Activated CD4-positive, alpha-beta T cell treated with anti-CD3 and anti-CD28 coated beads, Interleukin-2, amount 10 ng/mL, durations not matched to agents 7 days and 5 days (primary cell): ENCODE results near the gene MS4A14. TPM values are rescaled to one million over a fixed set of nuclear protein-coding genes. Genes with fewer than 3 reads are reported as not detected.
"Not testable (repeated sequence)": the region's sequence is repeated elsewhere in the genome, so short reads cannot be mapped to it uniquely, and the experiment has no call there.

ENCODE experiments used
- CTCF ChIA-PET: fragments of 350-600 bp; sonication (Branson Sonifier 250); formaldehyde crosslinking; loops from one replicate; lab custom pipeline; 2021; ENCODE audit warnings: antibody characterized with exemption; lab: Charles Lee
- POLR2A ChIA-PET: fragments of 350-600 bp; sonication (Branson Sonifier 250); formaldehyde crosslinking; loops from one replicate; lab custom pipeline; 2021; ENCODE audit warnings: antibody characterized with exemption; lab: Charles Lee
- DNase-seq: peaks from one replicate; pipeline ENCODE4 v3.0.0-alpha.2; 2020
- H3K27ac Mint-ChIP-seq: one replicate; pipeline ENCODE4 v1.8.0; 2021; ENCODE audit warnings: mild to moderate bottlenecking, moderate library complexity, mixed read lengths
- H3K27me3 Mint-ChIP-seq: one replicate; pipeline ENCODE4 v1.8.0; 2021; ENCODE audit warnings: mixed read lengths
- H3K36me3 Mint-ChIP-seq: one replicate; pipeline ENCODE4 v1.8.0; 2021; ENCODE audit warnings: low read depth, mixed read lengths
- H3K4me1 Mint-ChIP-seq: one replicate; pipeline ENCODE4 v1.8.0; 2021; ENCODE audit warnings: mixed read lengths
- H3K4me3 Mint-ChIP-seq: one replicate; pipeline ENCODE4 v1.8.0; 2021; ENCODE audit warnings: mild to moderate bottlenecking, moderate library complexity, mixed read lengths
- H3K9me3 Mint-ChIP-seq: one replicate; pipeline ENCODE4 v1.8.0; 2021; ENCODE audit warnings: mixed read lengths
- total RNA-seq, 2 experiments: library from RNA; stranded (reverse); gene quantifications; one replicate each; pipeline ENCODE4 v1.2.3, GENCODE V29; 2021

MS4A14 gene
- total RNA-seq, 2 experiments from 2014 or later = not detected

GRCh38 chr11:60396799-60397198, 540 bp downstream of the MS4A14 start:
- DNase-seq = no peak
- ChIA-PET CTCF (no interaction called here), POLR2A (no interaction called here)
- Mint-ChIP-seq H3K27me3 (peaks cover 5% of the 10 kb centered on the region), H3K27ac (no peak overlapping the region), H3K4me1 (no peaks in the 10 kb centered on the region), H3K4me3 (no peak overlapping the region), H3K9me3 (no peaks in the 10 kb centered on the region), H3K36me3 (no peaks in the 10 kb centered on the region)

- H3K4me1 Mint-ChIP-seq = no peaks in the 10 kb centered on the region
These were observed 23.8 kb downstream of the MS4A14 start for GRCh38 chr11:60420015-60420414.

GRCh38 chr11:60422609-60423008, 26.4 kb downstream of the MS4A14 start:
- no peaks in the 10 kb centered on the region for H3K9me3 Mint-ChIP-seq
- POLR2A ChIA-PET = no interaction called here
- H3K27ac Mint-ChIP-seq = no peak overlapping the region
- DNase-seq = no peak
- CTCF ChIA-PET = no interaction called here
- H3K4me1 Mint-ChIP-seq = no peaks in the 10 kb centered on the region
- H3K4me3 Mint-ChIP-seq = no peak overlapping the region
- H3K36me3 Mint-ChIP-seq = no peaks in the 10 kb centered on the region
- peaks cover 11% of the 10 kb centered on the region for H3K27me3 Mint-ChIP-seq

More at GRCh38 chr11:60420015-60420414, 23.8 kb downstream of the MS4A14 start:
- ChIA-PET POLR2A (no interaction called here), CTCF (interaction anchor here (0.6 to 1.2 kb wide), 2 partner anchors 169 to 835 kb away, joined by 3 to 4 read pairs; no protein-coding TSS in a partner anchor)
- no peak for DNase-seq
- no peak overlapping the region for H3K27ac Mint-ChIP-seq
- no peaks in the 10 kb centered on the region for H3K9me3 Mint-ChIP-seq
- H3K4me3 Mint-ChIP-seq = no peak overlapping the region
- H3K27me3 Mint-ChIP-seq = peaks cover 19% of the 10 kb centered on the region
- no peaks in the 10 kb centered on the region for H3K36me3 Mint-ChIP-seq

- DNase-seq = no peak
- ChIA-PET POLR2A (no interaction called here), CTCF (no interaction called here)
- no peaks in the 10 kb centered on the region for H3K36me3 Mint-ChIP-seq
- no peak overlapping the region for H3K4me3 Mint-ChIP-seq
- no peaks in the 10 kb centered on the region for H3K9me3 Mint-ChIP-seq
- H3K27ac Mint-ChIP-seq = no peak overlapping the region
- H3K27me3 Mint-ChIP-seq = peaks cover 20% of the 10 kb centered on the region
- no peaks in the 10 kb centered on the region for H3K4me1 Mint-ChIP-seq
These were observed 32.3 kb downstream of the MS4A14 start for GRCh38 chr11:60428517-60428916.

- POLR2A ChIA-PET = no interaction called here
- H3K27me3 Mint-ChIP-seq = peaks cover 23% of the 10 kb centered on the region
- no peaks in the 10 kb centered on the region for H3K9me3 Mint-ChIP-seq
These were observed 33.0 kb downstream of the MS4A14 start, which contains the start of gene MS4A5 for GRCh38 chr11:60429272-60429671. TSS of gene MS4A5 (plus strand) at chr11:60429572. CDS start at chr11:60429675, 103 bp downstream.

GRCh38 chr11:60431251-60431650, 35.0 kb downstream of the MS4A14 start:
- Mint-ChIP-seq H3K36me3 (no peaks in the 10 kb centered on the region), H3K9me3 (no peaks in the 10 kb centered on the region), H3K4me1 (no peaks in the 10 kb centered on the region), H3K4me3 (no peak overlapping the region), H3K27ac (no peak overlapping the region), H3K27me3 (peaks cover 23% of the 10 kb centered on the region)
- DNase-seq = no peak
- ChIA-PET CTCF (no interaction called here), POLR2A (no interaction called here)

More at GRCh38 chr11:60429272-60429671, 33.0 kb downstream of the MS4A14 start, which contains the start of gene MS4A5:
- Mint-ChIP-seq H3K4me1 (no peaks in the 10 kb centered on the region), H3K27ac (no peak within 1 kb of the TSS), H3K4me3 (no peak within 1 kb of the TSS), H3K36me3 (no peaks in the 10 kb centered on the region)
- CTCF ChIA-PET = no interaction called here
- no peak for DNase-seq

GRCh38 chr11:60433401-60433800, 37.1 kb downstream of the MS4A14 start:
- Mint-ChIP-seq H3K27ac (no peak overlapping the region), H3K4me3 (no peak overlapping the region), H3K9me3 (no peaks in the 10 kb centered on the region), H3K27me3 (peaks cover 16% of the 10 kb centered on the region), H3K36me3 (no peaks in the 10 kb centered on the region), H3K4me1 (no peaks in the 10 kb centered on the region)
- DNase-seq = no peak
- POLR2A ChIA-PET = no interaction called here
- CTCF ChIA-PET = no interaction called here

GRCh38 chr11:60447070-60447469, 50.8 kb downstream of the MS4A14 start:
- no peaks in the 10 kb centered on the region for H3K36me3 Mint-ChIP-seq
- ChIA-PET CTCF (no interaction called here), POLR2A (no interaction called here)
- no peaks in the 10 kb centered on the region for H3K27me3 Mint-ChIP-seq
- peaks cover 20% of the 10 kb centered on the region for H3K4me1 Mint-ChIP-seq
- H3K27ac Mint-ChIP-seq = no peak overlapping the region
- DNase-seq = no peak
- H3K4me3 Mint-ChIP-seq = no peak overlapping the region
- H3K9me3 Mint-ChIP-seq = no peaks in the 10 kb centered on the region

GRCh38 chr11:60447846-60448245, 51.6 kb downstream of the MS4A14 start:
- no peaks in the 10 kb centered on the region for H3K27me3 Mint-ChIP-seq
- no peak for DNase-seq
- no peak overlapping the region for H3K4me3 Mint-ChIP-seq
- H3K27ac Mint-ChIP-seq = no peak overlapping the region
- peaks cover 20% of the 10 kb centered on the region for H3K4me1 Mint-ChIP-seq
- ChIA-PET CTCF (interaction anchor here (1.0 kb wide), 1 partner anchor 11 kb away, joined by 4 read pairs; no protein-coding TSS in a partner anchor), POLR2A (no interaction called here)
- H3K9me3 Mint-ChIP-seq = no peaks in the 10 kb centered on the region
- H3K36me3 Mint-ChIP-seq = no peaks in the 10 kb centered on the region

- H3K9me3 Mint-ChIP-seq, H3K36me3 Mint-ChIP-seq, DNase-seq, CTCF ChIA-PET, H3K4me3 Mint-ChIP-seq, H3K27ac Mint-ChIP-seq, POLR2A ChIA-PET, H3K27me3 Mint-ChIP-seq: not testable (repeated sequence)
- H3K4me1 Mint-ChIP-seq = peaks cover 14% of the 10 kb centered on the region
These were observed 54.9 kb downstream of the MS4A14 start for GRCh38 chr11:60451185-60451584.

- no peaks in the 10 kb centered on the region for H3K9me3 Mint-ChIP-seq
- no peak for DNase-seq
- H3K27me3 Mint-ChIP-seq = peaks cover 7% of the 10 kb centered on the region
- CTCF ChIA-PET = no interaction called here
- H3K4me3 Mint-ChIP-seq = no peak overlapping the region
- no peaks in the 10 kb centered on the region for H3K4me1 Mint-ChIP-seq
- POLR2A ChIA-PET = no interaction called here
- H3K27ac Mint-ChIP-seq = no peak overlapping the region
- no peaks in the 10 kb centered on the region for H3K36me3 Mint-ChIP-seq
These were observed 58.0 kb downstream of the MS4A14 start for GRCh38 chr11:60454212-60454611.

GRCh38 chr11:60455531-60456042, 59.3 kb downstream of the MS4A14 start, which contains the start of gene MS4A1:
TSS of gene MS4A1 (plus strand) at chr11:60455847. CDS start at chr11:60462375, 6,528 bp downstream.
- Mint-ChIP-seq H3K4me3 (no peak within 1 kb of the TSS), H3K27me3 (peaks cover 7% of the 10 kb centered on the region), H3K9me3 (no peaks in the 10 kb centered on the region), H3K36me3 (no peaks in the 10 kb centered on the region), H3K4me1 (no peaks in the 10 kb centered on the region), H3K27ac (no peak within 1 kb of the TSS)
- DNase-seq = no peak
- POLR2A ChIA-PET = interaction anchor here (0.6 kb wide), 1 partner anchor 527 kb away, joined by 3 read pairs; no protein-coding TSS in a partner anchor
- CTCF ChIA-PET = interaction anchor here (1.1 kb wide), 1 partner anchor 47 kb away, joined by 3 read pairs; no protein-coding TSS in a partner anchor

- H3K9me3 Mint-ChIP-seq = no peaks in the 10 kb centered on the region
- no peak overlapping the region for H3K27ac Mint-ChIP-seq
- H3K36me3 Mint-ChIP-seq = no peaks in the 10 kb centered on the region
- H3K27me3 Mint-ChIP-seq = peaks cover 7% of the 10 kb centered on the region
- H3K4me1 Mint-ChIP-seq = no peaks in the 10 kb centered on the region
- H3K4me3 Mint-ChIP-seq = no peak overlapping the region
- DNase-seq = no peak
- CTCF ChIA-PET = no interaction called here
- POLR2A ChIA-PET = no interaction called here
These were observed 61.3 kb downstream of the MS4A14 start for GRCh38 chr11:60457576-60457975.
